AG10803 (cell line): ENCODE data around the gene SEMA4D.

Experiments
- DNase-seq: peaks from one replicate; pipeline ENCODE4 v3.0.0; 2010; ENCODE audit warnings: low read depth
- H3K4me3 ChIP-seq: 2 replicates; pipeline ENCODE4 v1.5.1; 2011; ENCODE audit warnings: mild to moderate bottlenecking, low read length, control low read depth
- CTCF ChIP-seq: conservative IDR thresholded peaks from 2 replicates; pipeline ENCODE4 v1.5.1; 2011; ENCODE audit warnings: mild to moderate bottlenecking, low read length, control low read depth, inconsistent platforms

The SEMA4D gene

GRCh38 chr9:89502671-89503070 is 4.8 kb upstream of the SEMA4D start:
- TF ChIP-seq CTCF = no peak
- no peak overlapping the region for H3K4me3 ChIP-seq
- DNase-seq = no peak

GRCh38 chr9:89502038-89502601 is 4.2 kb upstream of the SEMA4D start:
- no peak overlapping the region for H3K4me3 ChIP-seq
- DNase-seq = no peak
- TF ChIP-seq CTCF = no peak

- no peak overlapping the region for H3K4me3 ChIP-seq
- no peak for DNase-seq
- no peak for TF ChIP-seq CTCF
These were observed 3.5 kb upstream of the SEMA4D start for GRCh38 chr9:89501311-89501898.

- no peak for TF ChIP-seq CTCF
- no peak for DNase-seq
- H3K4me3 ChIP-seq = no peak overlapping the region
These were observed 2.1 kb upstream of the SEMA4D start for GRCh38 chr9:89500008-89500407.

GRCh38 chr9:89498852-89499480 is 1.1 kb upstream of the SEMA4D start:
- no peak for DNase-seq
- H3K4me3 ChIP-seq = no peak overlapping the region
- no peak for TF ChIP-seq CTCF

- TF ChIP-seq CTCF = no peak
- peak overlapping the region; percentile 24 for H3K4me3 ChIP-seq
- no peak for DNase-seq
These were observed 503 bp downstream of the SEMA4D start for GRCh38 chr9:89497257-89497963.
